VCaP (cell line): ENCODE data around the gene NME9.
A peak's percentile ranks its signal among the peaks of the same experiment; 100 is the strongest.

Experiments used
- H3K27ac ChIP-seq: fragments of 450-650 bp; 2 replicates; pipeline ENCODE4 v1.5.1; 2017
- TF ChIP-seq, protein P1 (sequence below): fragments of 450-650 bp; conservative IDR thresholded peaks from 2 replicates; pipeline ENCODE4 v1.5.1; 2017; ENCODE audit warnings: mild to moderate bottlenecking, moderate library complexity

The NME9 gene

DNA sequence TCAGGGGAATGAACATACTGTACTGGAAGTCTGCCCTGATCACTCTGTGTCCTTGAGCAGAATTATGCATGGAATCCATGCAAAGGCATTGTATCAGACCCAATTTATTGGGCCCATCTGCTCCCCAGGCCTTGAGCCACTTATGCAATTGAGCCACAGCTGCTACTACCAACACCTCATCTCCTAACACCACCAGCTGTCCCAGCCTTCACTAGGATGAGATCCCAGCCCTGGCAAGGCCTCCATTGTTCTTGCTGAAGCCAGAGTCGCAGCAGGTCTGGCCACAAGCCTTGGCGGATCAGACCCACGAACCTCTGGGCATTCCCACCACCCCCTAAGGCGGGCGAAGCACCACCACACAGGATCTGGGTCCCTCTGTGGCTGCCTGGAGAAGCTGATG lies 9.2 kb upstream of the NME9 start:
- TF ChIP-seq, protein P1, sequence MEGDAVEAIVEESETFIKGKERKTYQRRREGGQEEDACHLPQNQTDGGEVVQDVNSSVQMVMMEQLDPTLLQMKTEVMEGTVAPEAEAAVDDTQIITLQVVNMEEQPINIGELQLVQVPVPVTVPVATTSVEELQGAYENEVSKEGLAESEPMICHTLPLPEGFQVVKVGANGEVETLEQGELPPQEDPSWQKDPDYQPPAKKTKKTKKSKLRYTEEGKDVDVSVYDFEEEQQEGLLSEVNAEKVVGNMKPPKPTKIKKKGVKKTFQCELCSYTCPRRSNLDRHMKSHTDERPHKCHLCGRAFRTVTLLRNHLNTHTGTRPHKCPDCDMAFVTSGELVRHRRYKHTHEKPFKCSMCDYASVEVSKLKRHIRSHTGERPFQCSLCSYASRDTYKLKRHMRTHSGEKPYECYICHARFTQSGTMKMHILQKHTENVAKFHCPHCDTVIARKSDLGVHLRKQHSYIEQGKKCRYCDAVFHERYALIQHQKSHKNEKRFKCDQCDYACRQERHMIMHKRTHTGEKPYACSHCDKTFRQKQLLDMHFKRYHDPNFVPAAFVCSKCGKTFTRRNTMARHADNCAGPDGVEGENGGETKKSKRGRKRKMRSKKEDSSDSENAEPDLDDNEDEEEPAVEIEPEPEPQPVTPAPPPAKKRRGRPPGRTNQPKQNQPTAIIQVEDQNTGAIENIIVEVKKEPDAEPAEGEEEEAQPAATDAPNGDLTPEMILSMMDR = no peak

DNA sequence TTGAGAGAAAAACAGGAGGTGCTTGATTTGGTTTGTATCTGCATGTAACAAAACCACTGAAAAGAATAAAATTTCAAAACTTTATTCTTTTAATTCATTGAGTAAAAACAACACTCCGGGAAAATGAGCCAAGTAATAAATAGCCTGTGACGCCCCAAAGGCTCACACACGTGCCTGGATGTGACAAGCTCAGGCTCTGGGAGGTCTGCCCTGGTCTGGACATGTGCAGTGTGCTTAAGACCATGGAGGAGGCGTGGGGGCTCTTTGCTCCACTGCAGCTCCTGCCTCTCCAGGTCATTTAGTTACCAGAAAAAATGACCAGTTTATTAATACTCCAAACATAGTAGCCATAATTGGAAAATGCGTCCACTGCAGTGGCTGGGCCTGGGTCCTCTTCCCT lies 8.6 kb upstream of the NME9 start:
- H3K27ac ChIP-seq = no peak overlapping the region
- TF ChIP-seq, protein P1 = no peak

More for the DNA sequence above, 9.2 kb upstream of the NME9 start:
- no peak overlapping the region for H3K27ac ChIP-seq

DNA sequence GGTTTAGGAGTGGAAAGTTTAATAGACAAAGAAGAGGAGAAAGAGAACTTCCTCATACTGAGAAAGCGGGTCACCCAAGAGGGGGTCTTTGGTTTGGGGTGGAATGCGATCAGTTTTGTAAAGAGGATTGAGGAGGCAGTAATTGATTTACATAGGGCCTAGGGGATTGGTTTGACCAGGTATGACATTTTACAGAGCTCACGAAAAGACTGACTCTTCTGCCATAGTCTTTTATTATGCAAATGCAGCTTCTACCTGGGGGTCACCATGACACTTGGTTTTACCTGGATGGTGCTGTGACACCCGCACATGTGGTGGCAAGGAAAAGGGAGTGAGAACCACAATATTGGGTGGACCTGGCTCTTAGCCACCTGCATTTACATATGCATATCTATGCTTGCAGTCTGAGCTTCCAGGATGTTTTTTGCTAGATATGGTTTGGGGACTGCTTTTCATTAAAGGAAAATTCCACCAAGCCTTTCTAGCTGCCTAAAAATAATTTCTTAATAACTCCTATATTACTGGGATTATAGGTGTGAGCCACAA lies 6.9 kb upstream of the NME9 start:
- H3K27ac ChIP-seq = no peak overlapping the region
- TF ChIP-seq, protein P1 = no peak

DNA sequence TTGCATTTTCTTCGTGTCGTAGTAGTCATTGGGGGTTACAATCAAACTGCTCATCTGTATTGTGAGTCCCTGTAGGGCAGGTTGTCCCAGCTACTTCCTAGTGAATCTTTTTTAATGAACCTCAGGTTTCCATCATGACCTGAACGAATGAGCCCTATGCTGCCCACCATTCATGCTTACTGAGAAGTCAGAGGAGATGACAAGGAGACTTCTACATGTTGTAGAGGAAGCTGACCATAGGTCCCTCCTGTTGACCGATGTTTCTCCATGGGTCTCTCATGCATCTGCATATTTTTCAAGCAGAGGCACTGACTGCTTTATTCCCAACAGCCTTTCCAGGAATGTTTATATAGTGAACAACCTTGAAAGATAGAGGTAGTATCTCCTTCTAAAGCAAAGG lies 5.0 kb upstream of the NME9 start:
- no peak overlapping the region for H3K27ac ChIP-seq
- TF ChIP-seq, protein P1 = no peak

DNA sequence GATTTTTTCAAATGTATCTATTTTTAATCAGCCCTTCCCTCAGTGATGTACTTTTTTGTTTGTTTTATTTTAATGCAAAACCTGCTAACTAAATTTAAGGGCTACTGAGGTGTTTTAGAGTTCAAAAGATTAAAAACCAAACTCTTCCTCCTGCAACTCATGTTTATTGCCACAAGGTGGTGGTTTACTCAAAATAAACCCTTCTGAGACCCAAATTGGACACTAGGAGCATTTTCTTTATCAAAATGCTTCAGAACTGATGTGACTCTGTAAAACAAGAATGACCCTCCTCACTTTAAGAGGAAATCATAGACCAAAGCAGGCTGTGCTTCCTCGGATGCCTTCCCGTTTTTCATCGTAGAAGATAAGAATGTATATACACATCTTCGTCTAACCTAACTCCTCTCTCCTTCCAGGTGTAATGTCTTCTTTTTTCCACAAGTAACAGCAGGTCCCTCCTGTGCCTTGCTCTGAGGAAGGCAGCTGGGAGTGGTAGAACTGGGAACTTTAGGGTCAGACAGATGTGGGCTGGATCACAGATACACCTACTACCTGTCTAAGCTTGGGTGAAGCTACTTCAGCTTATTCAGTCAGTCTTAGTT lies 2.9 kb upstream of the NME9 start:
- TF ChIP-seq, protein P1 = peak; percentile 77
- no peak overlapping the region for H3K27ac ChIP-seq

DNA sequence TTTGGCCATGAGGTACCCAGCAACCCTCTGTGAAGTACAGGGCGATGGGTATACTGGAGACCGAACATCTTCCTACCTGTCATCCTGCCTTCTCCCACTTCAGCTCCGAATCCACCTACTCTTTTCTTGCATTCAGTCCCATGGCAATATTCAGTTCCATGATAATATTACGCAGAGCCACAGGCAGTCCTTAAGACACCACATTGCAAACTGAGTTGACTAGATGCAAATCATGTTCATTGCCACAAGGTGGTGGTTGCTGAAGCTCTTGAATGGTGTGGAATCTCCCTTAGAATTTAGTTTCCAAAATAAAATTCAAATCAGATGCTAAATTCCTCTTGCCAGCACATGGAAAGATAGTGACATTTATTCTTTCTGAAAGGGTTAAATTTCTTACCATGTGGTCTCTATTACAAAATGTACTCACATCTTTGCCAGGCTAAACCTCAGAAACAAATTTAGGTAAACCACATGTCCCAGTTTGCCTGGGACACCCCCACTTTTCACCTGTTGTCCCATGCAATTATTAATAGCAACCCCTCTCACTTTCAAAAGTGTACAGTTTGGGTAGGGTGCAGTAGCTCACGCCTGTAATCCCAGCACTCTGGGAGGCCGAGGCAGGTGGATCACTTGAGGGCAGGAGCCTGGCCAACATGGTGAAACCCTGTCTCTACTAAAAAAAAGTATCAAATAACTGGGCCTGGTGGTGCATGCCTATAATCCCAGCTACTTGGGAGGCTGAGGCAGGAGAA lies 1.7 kb upstream of the NME9 start:
- TF ChIP-seq, protein P1 = peak; percentile 19; the same call in 1 of the 2 replicates

DNA sequence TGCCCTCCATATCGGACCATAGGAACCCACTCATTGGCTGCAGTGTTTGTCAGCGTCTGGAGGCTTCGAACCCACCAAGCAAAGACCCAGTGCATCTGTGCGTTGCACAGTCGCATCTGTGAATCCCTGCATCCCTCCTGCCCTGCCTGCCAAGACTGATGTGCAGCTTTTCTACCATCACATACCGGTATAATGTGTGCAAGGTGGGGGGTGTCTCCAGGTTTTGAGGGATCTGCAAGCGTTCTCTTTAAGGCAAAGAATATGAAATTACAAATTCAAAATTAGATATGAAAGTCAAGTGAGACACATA lies 288 bp upstream of the NME9 start:
- TF ChIP-seq, protein P1 = no peak
- H3K27ac ChIP-seq = peak overlapping the region; percentile 75

More for the DNA sequence above, 1.7 kb upstream of the NME9 start:
- H3K27ac ChIP-seq = no peak overlapping the region
